HG02763 (cell line): ENCODE data around the gene CTNNBIP1.
A peak's percentile ranks its signal among the peaks of the same experiment; 100 is the strongest.

ENCODE experiments used
- ATAC-seq: cut with Tn5 transposase; IDR thresholded peaks from one replicate; pipeline ENCODE4 v1.9.1; 2021; ENCODE audit warnings: mild to moderate bottlenecking, moderate library complexity; ENCODE audit not compliant: unreplicated experiment

The CTNNBIP1 gene

GRCh38 chr1:9881838-9882249, 28.2 kb downstream of the CTNNBIP1 start:
- ATAC-seq = no peak

DNA sequence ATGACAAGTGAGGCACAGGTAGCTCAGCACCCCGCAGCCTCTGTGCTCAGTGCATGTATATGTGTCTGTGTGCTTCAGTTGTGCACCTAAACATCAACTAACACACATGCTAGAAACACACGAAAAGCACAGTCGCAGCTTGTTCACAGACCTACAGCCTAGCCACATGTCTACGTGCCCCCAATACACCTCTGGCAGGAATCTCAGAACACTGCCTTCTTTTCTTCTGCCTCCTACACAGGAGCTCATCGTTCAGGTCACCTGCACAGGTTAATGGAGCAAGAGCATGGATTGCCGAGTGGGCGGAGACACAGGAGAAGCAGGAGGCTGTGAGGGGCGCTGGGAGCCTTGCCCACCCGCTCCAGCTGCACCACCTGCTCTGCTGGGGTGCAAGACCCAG, 31.7 kb downstream of the CTNNBIP1 start:
- ATAC-seq = no peak

- no peak for ATAC-seq
Observed at GRCh38 chr1:9877962-9878361, 32.1 kb downstream of the CTNNBIP1 start.

DNA sequence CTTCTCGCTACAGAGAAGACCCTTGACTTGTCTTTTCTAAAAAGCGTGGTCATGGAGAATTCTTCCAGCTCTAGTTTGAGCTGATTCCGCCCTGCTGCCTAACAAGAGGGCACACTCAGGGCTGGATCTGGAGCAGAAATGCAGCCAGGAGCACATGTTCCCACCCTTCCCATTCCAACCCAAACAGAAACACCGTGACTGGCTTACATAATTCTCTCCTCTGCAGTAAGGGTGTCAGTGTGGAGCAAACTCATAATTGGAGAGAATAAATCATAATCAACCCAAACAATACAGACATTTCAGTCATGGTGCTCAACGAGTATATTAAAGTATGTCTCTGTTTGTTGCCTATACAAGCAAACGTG, 34.5 kb downstream of the CTNNBIP1 start:
- ATAC-seq = no peak

GRCh38 chr1:9874959-9875635, 35.0 kb downstream of the CTNNBIP1 start:
- ATAC-seq = peak; percentile 51

- no peak for ATAC-seq
Observed at GRCh38 chr1:9874412-9874811, 35.7 kb downstream of the CTNNBIP1 start.

GRCh38 chr1:9873992-9874391, 36.1 kb downstream of the CTNNBIP1 start:
- ATAC-seq = no peak

DNA sequence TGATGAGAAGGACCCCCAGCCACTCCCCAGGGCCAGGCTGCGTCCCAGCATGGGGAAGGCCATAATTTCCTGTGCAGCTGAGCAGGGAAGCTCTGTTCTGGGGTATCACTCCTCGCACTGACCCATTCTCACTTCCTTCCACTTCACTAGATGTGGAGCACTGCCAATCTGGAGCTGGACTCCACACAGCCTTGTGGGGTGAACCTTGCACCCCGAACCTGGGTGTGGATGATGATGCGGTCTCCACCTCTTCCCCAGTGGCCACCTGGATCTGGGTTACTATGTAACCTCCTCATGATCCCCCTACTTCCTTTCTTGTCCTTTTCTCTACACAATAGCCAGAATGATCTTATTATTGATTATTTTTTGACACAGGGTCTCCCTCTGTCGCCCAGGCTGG, 36.7 kb downstream of the CTNNBIP1 start:
- no peak for ATAC-seq

- ATAC-seq = no peak
Observed at GRCh38 chr1:9872430-9873165, 37.5 kb downstream of the CTNNBIP1 start.

DNA sequence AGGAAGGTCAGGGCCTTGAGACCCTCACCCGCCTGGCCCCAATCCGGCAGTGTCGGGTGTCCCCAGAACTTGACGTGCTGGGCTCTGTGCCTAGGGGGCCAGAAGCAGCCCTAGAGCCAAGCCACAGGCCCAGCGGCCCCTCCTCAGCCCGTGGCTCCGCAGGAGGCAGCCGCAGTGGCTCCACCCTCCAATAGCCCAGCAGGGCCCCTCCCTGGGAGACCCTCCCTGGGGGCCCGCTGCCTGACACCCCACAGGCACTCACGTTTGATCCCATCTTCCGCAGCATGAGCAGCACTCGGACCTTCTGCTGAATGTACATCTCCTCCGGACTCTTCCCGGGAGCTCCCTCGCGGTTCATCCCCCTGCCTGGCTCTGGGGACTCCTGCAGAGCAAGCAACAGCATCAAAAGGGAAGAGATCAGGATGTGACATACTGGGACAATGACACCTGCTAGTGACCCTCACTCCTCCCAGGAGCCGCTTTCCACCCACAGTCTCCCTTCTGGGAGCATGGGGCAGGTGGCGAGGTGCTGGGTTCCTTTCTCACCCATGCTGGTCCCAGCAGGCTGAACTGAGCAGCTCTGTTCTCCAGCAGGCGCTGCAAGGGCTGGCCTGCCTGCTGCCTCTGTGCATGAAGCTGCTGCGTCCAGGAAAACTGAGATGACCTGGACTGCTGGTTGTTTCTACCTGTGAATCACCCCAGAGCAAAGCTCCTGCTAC, 38.2 kb downstream of the CTNNBIP1 start:
- ATAC-seq = no peak

DNA sequence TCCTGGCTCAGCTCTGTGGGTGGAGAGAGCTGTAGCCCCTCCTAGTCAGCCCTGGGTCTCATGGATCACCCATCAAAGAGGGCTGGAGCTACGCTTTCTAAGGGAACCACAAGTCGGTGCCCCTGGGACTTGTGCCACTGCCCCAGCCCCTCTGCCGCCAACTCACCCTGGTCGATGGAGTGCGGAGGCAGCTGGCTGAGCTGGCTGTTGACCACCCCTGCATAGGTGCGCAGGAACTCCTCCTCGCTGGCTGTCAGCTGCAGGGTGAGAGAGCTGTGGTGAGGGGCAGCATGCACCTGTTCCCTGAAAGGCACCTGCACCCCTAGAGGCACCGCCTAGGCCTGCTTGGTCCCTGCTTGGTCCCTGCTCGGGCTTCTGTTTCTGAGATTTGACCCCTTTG, 39.0 kb downstream of the CTNNBIP1 start:
- no peak for ATAC-seq

DNA sequence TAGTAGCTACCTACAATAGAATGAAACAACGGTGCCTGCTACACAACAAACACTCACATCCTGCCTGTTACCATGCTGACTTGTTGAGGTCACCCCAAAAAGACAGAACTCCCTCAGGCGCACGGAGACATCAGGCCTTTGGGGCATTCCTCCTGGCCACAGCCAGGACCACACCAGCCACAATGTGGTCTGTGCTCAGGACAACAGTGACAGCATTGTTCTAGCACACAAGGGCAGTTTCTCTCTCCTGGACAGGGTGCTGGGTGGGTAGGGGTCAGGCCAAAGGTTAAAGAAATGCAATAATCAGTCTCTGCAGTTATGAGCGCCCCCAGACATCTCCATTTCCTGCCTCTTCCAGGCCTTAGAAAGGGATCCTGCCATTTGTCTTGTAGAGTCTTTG, 39.5 kb downstream of the CTNNBIP1 start:
- ATAC-seq = no peak

DNA sequence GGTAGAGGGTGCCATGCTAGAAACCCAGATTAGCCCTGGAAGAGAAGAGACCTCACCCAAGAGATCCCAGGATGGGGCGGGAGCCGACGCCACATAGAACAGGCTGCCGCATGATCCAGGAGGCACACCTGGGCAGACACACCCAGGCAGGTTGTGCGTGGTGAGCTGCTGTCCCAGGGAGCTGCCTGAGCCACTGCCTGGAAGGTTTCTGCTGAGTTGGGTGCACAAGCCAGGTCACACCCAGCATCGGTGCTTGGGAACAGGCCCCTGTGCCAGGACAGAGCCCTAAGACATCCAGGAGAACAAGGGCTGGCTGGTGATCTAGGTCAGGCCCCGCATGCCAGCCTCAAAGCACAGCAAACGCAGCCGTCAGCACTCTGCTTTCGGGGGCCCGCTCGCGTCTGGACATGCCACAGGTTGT, 40.2 kb downstream of the CTNNBIP1 start:
- ATAC-seq = no peak

GRCh38 chr1:9868244-9868590, 41.9 kb downstream of the CTNNBIP1 start:
- no peak for ATAC-seq

DNA sequence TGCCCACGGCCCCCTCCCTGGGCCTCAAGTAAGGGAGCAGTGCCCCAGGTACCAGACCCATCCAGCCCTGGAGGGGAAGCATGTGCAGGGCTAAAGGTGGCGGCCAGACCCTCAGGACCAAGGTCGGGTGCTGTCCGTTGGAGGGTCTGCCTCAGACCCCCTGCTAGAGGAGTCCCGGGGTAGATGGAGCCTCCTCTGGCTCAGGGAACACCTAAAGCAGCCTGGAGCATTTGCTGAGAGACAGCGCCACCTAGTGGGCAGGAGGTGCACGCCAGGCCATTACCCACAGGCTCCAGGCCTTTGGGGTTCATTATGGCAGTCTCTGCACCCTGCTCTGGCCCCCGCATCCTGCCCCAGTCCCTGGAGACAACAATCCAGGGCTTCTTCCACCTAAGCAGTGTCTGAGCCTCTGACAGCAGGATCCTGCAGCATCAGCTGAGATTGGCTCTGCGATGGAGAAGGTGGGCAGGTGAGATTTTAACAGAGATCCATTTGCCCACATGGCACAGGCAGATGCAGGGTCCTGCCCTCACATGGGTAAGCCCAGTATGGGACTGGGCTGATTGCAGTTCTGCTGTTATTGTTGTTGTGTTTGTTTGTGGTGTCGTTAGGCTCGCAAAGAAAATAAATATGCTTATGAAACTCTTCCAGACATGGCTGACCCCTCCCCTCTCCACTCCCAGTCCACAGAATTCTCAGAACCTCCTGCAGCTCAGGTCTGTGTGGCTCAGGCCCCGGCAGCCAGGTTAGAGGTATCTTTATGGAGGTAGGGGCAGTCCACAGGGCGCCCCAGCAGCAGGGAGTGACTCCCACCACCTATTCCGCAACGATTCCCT, 42.4 kb downstream of the CTNNBIP1 start:
- ATAC-seq = no peak

- ATAC-seq = no peak
Observed at GRCh38 chr1:9866836-9867235, 43.2 kb downstream of the CTNNBIP1 start.

- ATAC-seq = no peak
Observed at GRCh38 chr1:9865724-9866123, 44.3 kb downstream of the CTNNBIP1 start.

- no peak for ATAC-seq
Observed at GRCh38 chr1:9863371-9863770, 46.7 kb downstream of the CTNNBIP1 start.

DNA sequence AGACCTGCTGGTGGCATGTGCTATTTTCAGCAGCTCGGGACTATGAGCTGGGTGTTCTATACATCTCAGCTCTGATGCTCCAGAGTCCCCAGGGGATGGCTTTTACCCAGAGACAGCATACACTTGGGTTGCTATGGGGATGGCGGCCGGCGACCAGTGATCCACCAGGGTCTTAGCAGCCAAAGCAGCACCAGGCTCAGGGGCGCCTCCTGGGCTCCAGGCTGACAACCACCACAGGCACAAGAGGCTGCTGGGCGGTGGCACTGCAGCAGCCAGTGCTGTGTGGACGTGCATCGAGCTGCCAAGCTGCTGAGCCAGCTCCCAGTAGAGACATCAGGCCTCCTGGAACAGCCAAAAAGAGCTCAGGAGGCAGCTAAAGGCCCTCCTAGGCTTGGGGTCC, 48.7 kb downstream of the CTNNBIP1 start:
- ATAC-seq = no peak

DNA sequence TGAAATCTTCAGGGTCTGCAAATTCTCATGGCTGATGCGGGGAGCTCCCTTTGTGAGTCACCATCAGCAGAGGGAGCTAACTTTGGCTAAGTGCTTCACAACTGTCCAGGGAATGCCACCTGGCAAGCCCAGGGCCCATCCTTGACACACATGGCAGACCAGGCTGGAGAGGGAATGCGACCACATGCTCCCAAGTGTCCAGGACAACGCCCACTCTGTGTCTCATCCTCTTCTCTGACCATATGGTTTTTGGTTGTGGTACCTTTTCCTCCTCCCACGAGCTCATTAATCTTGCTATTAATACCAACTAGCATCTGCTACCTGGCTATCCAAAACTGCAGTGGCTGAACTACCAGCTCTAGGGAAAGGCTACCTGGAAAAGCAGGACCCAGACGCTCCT, 49.2 kb downstream of the CTNNBIP1 start:
- ATAC-seq = no peak

DNA sequence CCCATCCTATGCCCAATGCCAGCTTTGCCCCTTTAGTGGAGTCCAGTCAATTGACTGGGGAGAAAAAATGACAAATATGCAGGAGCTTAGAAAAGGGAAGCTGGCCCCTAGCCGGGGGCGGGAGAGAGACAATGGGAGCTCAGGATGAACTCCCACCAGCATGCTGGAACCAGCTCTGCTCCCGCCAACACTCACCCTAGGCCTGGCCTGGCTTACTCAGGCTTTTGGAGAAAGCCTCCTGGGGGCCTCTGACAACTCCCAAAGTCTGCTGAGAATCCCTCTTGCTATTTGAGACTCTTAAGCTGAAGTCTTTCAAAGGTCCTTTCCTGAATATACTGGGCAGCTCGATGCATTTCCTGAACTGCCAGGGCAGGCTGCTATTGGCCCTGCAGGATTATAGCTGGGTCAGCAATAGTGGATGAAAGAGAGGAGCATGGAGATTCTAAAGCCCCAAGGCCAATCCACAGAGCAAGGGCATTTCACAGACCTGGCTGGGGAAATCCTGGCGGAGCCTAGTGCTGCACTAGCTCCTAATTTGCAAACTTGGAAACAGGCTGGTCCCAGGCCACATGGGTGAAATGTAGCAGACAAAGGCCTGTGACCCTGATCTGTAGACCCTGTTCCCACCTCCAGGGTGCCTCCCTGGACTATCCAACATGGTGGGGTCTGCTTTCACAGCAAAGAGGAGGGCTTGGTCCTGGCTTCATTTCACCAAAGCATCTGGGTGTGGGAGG, 50.6 kb downstream of the CTNNBIP1 start:
- no peak for ATAC-seq
